PFSK-1 (cell line): ENCODE results near the gene YPEL5.

ENCODE experiments used
- FOXP2 ChIP-seq: optimal IDR thresholded peaks from 2 replicates; pipeline ENCODE3; 2011; ENCODE audit warnings: borderline replicate concordance, control low read depth, inconsistent platforms; ENCODE audit not compliant: insufficient read depth; ENCODE audit errors: extremely low read length, extremely low read depth
- POLR2AphosphoS5 ChIP-seq: IDR thresholded peaks from 2 replicates; pipeline ENCODE4 v1.6.1; 2012; ENCODE audit warnings: low read depth, mild to moderate bottlenecking, control low read depth, low read length, moderate library complexity
- SIN3A ChIP-seq: IDR thresholded peaks from 2 replicates; pipeline ENCODE4 v1.6.1; 2012; ENCODE audit warnings: mild to moderate bottlenecking, low read length, moderate library complexity, borderline replicate concordance; ENCODE audit not compliant: insufficient read depth
- TAF1 ChIP-seq: IDR thresholded peaks from 2 replicates; pipeline ENCODE4 v1.6.1; 2012; ENCODE audit warnings: low read length, control low read depth, borderline replicate concordance; ENCODE audit not compliant: insufficient read depth
- TF ChIP-seq, protein P1 (sequence below), 2 experiments: IDR thresholded peaks; 2 replicates each; pipeline versions ENCODE4 v1.6.1 to v1.8.0; 2011 to 2012; ENCODE audit warnings: low read depth in 2 of 2, low read length in 2 of 2, control low read depth in 1 of 2, inconsistent platforms in 1 of 2, mild to moderate bottlenecking in 1 of 2, moderate library complexity in 1 of 2; ENCODE audit not compliant: insufficient read depth in 1 of 2

Gene YPEL5

DNA sequence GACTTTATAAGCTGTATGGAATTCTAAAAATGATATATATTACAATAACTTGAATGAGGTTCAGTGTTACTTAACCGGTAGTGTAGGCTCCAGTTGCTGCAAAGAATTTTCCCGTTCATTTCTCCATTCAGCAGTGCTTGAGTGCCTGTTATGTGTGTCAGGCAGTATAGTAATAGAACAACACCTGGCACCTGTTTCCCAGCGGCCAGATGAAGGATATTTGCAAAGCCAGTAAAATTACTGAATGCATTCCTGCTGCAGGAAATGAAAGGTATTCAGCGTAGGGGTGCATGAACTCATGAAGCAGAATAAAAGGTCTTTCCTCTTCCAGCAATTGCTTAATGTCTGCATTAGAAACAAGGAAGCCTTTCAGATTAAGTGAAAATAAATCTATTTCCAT lies 18.8 kb downstream of the YPEL5 start:
- no peak for TF ChIP-seq TAF1
- TF ChIP-seq FOXP2: no peak
- TF ChIP-seq SIN3A: no peak
- TF ChIP-seq POLR2AphosphoS5: no peak
- TF ChIP-seq, protein P1, sequence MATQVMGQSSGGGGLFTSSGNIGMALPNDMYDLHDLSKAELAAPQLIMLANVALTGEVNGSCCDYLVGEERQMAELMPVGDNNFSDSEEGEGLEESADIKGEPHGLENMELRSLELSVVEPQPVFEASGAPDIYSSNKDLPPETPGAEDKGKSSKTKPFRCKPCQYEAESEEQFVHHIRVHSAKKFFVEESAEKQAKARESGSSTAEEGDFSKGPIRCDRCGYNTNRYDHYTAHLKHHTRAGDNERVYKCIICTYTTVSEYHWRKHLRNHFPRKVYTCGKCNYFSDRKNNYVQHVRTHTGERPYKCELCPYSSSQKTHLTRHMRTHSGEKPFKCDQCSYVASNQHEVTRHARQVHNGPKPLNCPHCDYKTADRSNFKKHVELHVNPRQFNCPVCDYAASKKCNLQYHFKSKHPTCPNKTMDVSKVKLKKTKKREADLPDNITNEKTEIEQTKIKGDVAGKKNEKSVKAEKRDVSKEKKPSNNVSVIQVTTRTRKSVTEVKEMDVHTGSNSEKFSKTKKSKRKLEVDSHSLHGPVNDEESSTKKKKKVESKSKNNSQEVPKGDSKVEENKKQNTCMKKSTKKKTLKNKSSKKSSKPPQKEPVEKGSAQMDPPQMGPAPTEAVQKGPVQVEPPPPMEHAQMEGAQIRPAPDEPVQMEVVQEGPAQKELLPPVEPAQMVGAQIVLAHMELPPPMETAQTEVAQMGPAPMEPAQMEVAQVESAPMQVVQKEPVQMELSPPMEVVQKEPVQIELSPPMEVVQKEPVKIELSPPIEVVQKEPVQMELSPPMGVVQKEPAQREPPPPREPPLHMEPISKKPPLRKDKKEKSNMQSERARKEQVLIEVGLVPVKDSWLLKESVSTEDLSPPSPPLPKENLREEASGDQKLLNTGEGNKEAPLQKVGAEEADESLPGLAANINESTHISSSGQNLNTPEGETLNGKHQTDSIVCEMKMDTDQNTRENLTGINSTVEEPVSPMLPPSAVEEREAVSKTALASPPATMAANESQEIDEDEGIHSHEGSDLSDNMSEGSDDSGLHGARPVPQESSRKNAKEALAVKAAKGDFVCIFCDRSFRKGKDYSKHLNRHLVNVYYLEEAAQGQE (IDR thresholded peaks at IDR 0.05; ENCODE audit: insufficient read depth in 1 of 2, low read depth in 2 of 2, low read length in 2 of 2): no peak

DNA sequence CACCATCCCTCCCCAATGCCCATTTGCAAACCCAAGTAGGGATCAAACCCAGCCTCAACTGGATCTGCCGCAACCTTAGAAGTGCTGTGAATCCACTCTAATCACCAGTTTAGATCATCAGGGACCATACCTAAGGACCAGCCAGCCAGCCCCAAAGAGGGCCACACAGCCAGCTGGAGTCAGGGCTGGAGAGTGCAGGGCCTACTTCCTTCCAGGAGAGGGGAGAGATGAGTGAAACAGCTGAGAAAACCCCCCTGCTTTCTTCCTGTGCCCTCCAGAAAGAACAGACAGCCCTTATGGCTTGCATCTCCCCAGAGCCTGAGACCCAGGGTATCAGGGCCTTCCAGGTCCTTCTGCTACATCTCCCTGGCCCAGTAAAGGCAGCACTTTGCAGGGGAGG lies 25.8 kb downstream of the YPEL5 start:
- TF ChIP-seq FOXP2 (no peak), SIN3A (no peak), TAF1 (no peak), POLR2AphosphoS5 (no peak)
- TF ChIP-seq, protein P1 (IDR thresholded peaks at IDR 0.05; ENCODE audit: insufficient read depth in 1 of 2, low read depth in 2 of 2, low read length in 2 of 2): no peak

GRCh38 chr2:30177440-30177839 lies 30.6 kb downstream of the YPEL5 start:
- TF ChIP-seq TAF1 (no peak), POLR2AphosphoS5 (no peak), SIN3A (no peak), FOXP2 (no peak)
- TF ChIP-seq, protein P1 (IDR thresholded peaks at IDR 0.05; ENCODE audit: insufficient read depth in 1 of 2, low read depth in 2 of 2, low read length in 2 of 2): no peak

- TF ChIP-seq TAF1: no peak
- no peak for TF ChIP-seq POLR2AphosphoS5
- TF ChIP-seq FOXP2: no peak
- no peak for TF ChIP-seq SIN3A
- TF ChIP-seq, protein P1 (IDR thresholded peaks at IDR 0.05; ENCODE audit: insufficient read depth in 1 of 2, low read depth in 2 of 2, low read length in 2 of 2): no peak
Measured at GRCh38 chr2:30177956-30178355, 31.1 kb downstream of the YPEL5 start.

DNA sequence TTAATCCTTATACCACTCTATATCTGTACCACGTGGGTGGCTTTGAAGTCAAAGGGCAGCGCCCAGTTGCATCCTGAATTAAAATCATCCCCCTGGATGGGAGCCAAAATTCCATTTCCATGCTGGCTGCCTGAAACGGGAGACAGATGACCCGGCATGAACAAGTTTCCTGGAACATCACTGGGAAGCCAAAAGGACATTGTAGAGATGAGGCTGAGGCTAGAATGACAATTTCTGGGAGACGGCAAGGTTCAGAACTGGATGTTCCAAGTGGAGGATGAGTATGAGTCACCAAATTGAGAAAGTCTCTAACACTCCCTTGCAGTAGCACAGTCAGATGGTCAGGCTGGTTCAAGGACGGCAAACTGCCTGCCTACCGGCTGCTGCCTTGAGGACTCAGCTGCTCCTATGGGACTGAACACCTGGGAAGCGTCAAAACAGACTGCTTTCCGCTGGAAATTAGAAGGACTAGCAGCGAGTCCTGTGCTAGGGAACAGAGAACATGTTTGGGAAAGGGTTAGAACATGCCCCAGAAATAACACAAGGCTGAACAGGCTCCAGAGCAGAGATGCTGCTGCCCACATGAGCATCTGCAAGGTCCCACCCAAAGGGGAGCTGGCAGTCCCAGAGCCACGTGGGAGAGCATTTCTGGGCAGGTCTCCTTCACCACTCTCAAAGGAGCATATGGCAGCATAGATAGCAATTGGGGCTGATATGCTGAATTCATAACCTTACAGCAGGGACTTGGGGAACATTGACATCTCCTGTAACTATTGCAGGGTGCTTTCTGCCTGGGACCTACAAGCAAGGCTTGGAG lies 32.0 kb downstream of the YPEL5 start:
- TF ChIP-seq FOXP2: no peak
- no peak for TF ChIP-seq POLR2AphosphoS5
